AG08395 (cell line): ENCODE measurements around the gene GPR137.
"Not testable (repeated sequence)": the region's sequence is repeated elsewhere in the genome, so short reads cannot be mapped to it uniquely, and the experiment has no call there.

Experiments used
- DNase-seq: peaks from one replicate; pipeline ENCODE4 v3.0.0; 2012; ENCODE audit warnings: mixed read lengths, low spot score

Gene GPR137

DNA sequence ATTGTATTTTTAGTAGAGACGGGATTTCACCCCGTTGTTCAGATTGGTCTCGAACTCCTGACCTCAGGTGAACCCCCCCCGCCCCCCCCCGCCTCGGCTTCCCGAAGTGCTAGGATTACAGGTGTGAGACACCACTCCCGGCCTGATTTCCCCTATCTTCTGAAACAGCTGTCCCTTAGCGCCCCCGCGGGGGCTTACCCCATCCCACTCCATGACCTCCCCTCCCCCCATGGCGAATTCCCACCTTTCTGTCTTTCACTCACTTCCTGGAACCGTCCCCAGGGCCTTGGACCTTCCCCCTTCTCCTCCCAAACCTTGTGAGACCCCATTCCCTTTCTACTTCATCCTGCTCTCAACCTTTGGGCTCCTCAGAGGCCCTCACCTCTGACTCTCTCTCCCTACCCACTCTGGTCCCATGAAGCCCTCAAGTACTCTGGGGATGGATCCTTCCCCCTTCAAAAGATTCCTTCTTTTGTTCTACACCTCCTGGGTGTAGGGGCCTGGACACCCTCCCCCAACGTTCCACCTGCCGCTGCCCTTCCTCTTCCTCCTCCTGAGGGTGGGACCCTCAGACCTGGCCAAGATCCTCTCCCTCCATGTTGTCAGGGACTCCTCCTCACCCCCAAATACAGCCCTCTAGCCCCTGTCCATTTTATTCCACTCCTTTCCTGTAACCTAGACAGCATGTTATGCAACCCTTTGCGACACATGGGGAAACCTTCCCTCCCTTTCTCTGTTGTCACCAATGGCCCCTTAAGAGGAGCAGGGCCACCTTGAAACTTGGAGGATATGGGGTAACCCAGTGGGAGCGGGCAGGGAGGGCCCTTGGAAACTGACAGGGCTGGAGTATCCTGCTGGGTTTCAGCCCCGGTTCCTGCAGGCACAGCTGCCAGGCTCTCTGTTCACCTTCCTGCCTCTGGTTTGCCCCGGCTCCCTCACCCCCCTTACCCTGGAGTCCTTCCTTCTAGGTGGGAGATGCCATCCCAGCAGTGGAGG, 33.4 kb downstream of the GPR137 start:
- no peak for DNase-seq

DNA sequence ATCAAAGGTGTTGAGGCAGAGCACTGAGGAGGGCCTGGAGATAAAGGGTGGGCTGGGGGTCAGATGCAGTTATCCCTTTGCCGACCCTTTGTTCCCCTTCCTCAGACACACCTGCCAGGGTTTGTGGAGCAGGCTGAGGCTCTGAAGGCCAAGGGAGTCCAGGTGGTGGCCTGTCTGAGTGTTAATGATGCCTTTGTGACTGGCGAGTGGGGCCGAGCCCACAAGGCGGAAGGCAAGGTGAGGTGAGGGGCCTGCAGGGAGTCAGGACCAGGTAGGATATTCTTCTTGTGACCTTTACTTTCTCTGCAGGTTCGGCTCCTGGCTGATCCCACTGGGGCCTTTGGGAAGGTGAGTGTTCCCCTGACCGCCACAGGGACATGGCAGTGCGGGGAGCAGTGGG, 34.9 kb downstream of the GPR137 start:
- no peak for DNase-seq

DNA sequence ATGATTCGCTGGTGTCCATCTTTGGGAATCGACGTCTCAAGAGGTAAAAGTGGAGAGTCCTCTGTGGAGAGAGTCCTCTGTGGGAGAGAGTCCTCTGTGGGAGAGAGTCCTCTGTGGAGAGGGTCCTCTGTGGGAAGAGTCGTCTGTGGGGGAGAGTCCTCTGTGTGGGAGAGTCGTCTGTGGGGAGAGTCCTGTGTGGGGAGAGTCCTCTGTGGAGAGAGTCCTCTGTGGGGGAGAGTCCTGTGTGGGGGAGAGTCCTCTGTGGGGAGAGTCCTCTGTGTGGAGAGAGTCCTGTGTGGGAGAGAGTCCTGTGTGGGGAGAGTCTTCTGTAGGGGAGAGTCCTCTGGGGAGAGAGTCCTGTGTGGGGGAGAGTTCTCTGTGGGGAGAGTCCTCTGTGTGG, 35.4 kb downstream of the GPR137 start:
- DNase-seq = no peak

DNA sequence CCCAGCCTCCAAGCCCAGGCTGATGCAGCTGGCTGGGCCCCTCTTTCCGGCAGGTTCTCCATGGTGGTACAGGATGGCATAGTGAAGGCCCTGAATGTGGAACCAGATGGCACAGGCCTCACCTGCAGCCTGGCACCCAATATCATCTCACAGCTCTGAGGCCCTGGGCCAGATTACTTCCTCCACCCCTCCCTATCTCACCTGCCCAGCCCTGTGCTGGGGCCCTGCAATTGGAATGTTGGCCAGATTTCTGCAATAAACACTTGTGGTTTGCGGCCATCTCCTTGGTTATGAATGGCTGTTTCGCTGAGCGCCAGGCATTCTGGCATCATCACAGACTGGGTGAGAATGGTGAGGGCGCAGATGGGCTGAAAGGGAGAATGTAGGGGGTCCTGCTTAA, 35.9 kb downstream of the GPR137 start:
- no peak for DNase-seq

DNA sequence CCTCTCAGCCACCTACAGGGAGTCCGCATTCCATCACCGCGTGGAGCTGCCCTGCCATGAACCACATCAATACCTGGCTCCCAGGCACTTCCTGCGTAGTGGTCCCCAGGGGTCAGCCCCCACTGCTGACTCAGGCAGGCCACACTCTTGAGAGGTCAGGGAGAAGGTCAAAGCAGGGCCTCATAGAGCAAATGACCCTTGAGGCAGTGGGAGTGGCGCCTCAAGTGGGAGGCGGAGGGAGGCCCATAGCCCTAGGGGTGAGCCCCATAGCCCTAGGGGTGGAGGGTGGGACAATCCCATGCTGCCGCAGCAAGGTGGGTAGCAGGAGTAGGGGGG, 37.2 kb downstream of the GPR137 start:
- DNase-seq = no peak

DNA sequence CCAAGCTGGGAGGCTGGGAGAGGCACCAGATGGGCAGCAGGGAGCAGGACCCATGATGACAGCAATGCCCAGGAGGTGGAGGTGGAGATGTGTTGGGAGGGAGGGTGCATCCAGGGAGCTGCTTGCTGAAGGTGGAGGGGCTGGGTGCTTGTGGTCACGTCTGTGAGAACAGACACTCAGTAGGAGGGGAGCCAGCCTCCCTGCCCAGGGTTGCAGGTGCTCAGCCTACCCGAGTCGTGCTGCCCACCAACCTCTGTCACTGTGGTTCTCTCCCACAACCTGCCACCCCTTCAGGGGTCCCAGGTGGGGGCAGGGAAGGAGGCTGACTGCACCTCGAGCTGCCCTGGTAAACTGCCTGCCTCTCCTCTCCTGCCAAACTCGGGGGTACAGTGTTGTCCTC, 37.7 kb downstream of the GPR137 start:
- no peak for DNase-seq

DNA sequence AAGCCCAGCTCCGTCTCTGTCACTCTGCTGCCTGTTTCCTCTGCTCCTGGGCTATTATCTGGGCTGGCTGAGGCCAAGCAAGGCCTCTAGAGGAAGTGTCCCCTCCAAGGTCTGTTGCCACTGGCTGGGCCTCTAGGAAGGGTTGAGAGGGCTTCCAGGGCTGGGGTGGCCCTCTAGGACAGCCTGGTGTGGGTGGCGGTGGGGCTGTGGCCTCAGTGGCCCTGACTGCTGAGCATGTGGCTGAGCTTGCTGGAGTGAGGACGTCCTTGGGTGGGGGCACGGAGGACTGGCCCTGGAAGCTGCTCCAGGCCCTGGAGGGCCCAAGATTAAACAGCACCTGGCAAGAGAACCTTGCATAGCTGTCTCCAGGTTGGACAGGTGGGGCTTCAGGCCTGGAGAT, 38.3 kb downstream of the GPR137 start:
- DNase-seq = not testable (repeated sequence)

DNA sequence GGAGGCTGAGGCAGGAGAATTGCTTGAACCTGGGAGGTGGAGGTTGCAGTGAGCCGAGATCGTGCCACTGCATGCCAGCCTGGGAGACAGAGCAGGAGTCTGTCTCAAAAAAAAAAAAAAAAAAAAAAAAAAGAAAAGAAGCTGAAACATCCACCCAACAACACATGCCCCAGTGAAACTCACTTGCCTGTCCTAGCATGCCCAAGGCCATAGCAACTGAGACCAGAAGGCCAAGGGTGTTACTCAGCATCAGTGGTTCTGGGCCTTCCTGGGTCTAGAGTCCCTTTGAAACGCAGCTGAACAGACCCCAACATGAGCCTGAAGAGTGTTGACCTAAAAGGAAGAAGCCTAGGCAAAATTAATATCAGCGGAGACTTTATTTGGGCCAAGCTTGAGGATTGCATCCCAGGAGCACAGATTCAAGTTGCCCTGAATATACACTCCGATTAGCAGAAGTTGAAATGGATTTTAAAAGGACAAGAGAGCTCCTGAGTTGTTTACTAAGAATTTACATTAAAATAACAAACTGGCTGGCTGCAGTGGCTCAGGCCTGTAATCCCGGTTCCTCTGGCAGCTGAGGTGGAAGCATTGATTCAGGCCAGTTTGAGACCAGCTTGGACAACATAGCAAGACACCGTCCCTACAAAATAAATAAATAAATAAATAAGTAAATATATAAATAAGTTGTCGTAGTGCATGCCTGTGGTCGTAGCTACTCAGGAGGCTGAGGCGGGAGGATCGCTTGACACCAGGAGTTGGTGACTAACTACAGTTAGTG, 39.2 kb downstream of the GPR137 start:
- no peak for DNase-seq

DNA sequence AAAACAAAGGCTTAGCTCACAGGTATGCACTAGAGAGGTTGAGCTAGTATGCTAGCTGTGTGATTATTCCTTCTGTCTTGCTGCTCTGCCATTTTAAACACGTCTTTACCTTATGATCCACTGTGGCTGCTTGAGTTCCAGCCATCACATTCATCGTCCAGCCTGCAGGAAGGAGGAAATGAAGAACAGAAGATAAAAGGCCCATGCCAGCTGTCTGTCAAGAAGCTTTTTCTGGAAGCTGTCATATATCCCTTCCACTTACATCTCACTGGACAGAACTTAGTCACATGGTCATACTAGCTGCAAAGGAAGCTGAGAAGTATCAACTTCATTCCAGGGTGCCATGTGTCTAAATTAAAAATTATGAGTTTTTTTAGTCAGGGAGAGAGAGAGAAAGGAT, 41.7 kb downstream of the GPR137 start:
- no peak for DNase-seq

DNA sequence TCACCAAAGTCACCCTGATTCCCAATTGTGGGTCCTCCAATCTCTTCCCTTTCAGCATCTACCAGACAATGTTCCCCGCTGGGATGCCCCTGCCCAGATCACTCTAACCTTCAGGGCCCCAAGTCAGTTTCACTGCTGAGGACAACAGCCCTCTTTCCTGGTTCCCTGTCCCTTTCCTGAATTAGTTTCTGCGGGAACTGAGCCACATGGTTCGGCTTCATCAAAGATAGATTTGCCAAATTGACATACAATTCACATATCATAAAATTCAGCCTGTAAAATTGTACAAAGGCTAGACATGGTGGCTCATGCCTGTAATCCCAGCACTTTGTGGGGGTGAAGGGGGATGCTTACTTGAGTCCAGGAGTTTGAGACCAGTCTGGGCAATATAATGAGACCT, 42.3 kb downstream of the GPR137 start:
- DNase-seq = no peak

DNA sequence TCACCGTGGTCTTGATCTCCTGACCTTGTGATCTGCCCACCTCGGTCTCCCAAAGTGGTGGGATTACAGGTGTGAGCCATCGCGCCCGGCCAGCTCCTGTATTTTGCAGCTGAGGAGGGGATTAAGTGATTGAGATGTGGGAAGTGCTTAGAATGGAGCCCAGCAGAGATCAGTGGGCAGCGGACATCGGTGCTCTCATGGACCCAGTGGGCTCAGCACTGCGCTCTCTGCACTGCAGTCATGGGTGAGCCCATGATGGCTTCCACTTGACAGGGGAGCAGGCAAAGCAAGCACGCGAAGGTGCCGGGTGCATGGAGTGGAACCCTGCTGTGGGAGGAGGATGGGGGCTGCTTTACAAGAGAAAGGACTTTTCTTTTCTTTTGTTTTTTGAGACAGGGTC, 45.2 kb downstream of the GPR137 start:
- no peak for DNase-seq

DNA sequence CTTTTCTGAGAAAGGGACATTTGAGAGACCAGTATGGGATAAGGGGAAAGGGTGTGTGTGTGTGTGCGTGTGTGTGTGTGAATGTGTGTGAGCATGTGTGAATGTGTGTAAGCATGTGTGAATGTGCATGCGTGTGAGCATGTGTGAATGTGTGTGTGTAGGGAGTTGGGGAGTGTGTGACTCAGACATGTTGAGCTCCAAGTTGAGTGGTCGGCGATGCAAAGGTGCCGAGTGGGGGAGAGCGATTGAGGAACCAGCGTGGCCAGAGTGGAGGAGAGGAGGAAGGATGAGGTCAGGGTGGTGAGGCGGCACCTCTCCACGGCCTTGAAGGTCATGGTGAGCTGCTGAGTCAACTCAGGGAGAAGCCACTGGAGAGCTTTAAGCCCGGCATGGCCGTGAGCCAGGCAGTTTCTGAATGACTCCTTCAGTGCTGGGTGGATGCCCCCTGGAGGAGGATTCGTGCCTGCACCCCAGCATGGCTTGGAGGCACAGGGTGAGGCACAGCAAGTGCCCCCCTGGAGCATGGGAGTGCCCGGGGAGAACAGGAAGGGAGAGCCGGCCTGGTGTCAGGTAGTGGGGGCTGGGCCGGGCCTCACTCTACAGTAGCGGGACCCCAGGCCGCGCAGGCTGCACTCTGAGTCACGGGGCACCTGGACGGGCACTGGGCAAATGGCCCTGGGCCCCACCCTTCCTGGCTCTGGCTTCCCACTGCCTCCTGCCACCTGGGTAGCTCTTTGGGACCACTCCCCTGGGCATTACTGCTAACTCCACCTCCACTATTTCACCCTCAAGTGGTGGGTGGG, 46.1 kb downstream of the GPR137 start:
- peak; percentile 93 for DNase-seq

DNA sequence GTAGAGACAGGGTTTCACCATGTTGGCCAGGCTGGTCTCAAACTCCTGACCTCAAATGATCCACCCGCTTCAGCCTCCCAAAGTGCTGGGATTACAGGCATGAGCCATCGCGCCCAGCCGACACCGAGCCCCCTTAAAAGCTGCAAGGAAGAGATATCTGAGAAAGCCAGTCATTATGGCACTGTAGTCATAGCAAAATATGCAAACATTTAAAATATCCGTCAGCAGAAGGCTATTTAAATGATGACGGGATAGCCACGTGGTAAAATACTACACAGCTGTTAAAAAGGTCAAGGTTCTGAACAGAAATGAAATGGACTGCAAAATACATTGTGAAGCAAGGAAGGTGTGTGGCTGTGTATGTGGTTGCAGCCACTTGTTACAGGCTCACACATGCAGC, 47.9 kb downstream of the GPR137 start:
- no peak for DNase-seq

DNA sequence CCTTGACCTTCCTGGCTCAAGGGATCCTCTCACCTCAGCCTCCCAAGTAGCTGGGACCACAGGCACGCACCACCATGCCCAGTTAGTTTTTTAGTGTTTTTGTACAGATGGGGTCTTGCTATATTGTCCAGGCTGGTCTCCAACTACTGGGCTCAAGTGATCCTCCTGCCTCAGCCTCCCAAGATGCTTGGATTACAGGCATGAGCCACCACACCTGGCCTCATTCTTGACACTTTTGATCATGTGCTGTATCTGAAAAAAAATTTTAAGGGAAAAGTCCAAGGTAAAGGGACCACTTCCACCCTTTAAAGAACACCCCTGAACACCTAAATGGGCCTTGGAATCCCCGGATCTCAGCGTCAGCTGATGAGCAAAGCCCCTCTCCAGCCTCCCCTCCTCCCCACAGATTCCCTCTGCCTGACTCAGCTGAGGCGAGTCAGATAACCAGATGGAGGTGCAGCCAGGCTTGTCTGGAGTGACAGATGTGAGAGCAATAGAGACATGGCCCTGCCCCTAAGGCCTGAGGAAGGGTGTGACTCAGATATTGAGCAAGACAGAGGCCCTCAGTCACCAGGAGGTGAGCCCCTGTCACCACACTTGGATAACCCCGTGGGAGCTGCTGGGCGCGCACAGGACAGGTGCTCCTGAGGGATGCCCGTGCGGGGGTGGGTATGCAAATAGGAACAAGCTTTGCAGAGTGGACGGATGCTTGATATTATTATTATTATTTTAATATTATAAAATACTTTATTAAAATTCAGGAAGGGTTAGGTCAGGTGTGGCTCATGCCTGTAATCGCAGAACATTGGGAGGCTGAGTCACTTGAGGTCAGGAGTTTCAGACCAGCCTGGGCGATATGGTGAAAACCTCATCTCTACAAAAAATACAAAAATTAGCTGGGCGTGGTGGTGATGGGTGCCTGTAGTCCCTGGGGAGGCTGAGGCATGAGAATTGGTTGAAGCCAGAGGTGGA, 49.4 kb downstream of the GPR137 start:
- peak; percentile 94 for DNase-seq

DNA sequence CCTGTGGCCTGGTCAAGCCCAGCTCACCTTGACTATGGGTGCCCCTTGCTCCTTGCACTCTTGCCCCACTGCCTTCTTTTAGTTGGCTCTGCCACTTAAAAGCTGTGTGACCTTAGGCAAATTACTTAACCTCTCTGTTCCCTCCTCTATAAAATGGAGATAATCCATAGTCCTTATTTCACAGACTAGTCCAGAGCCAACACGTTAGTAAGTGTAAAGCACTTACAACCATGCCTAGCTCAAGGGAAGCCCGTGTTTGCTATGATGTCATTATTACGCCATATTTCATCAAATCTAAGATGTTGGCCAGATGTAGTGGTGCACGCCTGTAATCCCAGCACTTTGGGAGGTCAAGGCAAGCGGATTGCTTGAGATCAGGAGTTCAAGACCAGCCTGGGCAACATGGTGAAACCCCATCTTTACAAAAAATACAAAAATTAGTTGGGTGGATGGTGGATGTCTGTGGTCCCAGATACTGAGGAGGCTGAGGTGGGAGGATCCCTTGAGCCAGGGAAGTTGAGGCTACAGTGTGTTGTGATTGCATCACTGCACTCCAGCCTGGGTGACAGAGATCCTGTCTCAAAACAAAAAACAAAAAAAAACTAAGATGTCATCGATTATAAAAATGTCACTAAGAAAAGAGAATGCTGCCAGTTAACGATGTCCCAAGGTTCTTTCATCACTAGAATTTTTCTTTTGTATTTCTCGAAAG, 52.0 kb downstream of the GPR137 start:
- no peak for DNase-seq

DNA sequence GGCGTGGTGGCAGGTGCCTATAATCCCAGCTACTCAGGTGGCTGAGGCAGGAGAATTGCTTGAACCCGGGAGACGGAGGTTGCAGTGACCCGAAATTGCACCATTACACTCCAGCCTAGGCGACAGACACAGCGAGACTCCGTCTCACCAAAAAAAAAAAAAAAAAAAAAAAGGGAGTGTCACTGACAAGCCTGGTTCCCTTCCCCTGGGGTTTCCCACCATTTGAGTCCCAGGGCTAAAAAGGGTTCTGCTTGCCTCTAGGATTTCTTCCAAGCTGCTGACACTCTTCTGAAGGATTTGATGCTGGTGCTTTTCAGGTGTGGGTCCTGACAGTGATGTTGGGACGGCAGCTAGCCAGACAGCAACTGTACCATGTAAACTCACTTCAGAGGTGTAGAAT, 53.1 kb downstream of the GPR137 start:
- DNase-seq = no peak
